HG03460 (cell line): ENCODE data around the gene MEGF8.

Experiments used
- ATAC-seq: cut with Tn5 transposase; IDR thresholded peaks from one replicate; pipeline ENCODE4 v1.9.1; 2021; ENCODE audit not compliant: unreplicated experiment

The MEGF8 gene

GRCh38 chr19:42303101-42303464 is 22.4 kb upstream of the MEGF8 start:
- no peak for ATAC-seq

GRCh38 chr19:42303876-42304275 is 21.6 kb upstream of the MEGF8 start:
- ATAC-seq: no peak

GRCh38 chr19:42306646-42307045 is 18.8 kb upstream of the MEGF8 start:
- no peak for ATAC-seq

- no peak for ATAC-seq
These were observed 15.7 kb upstream of the MEGF8 start for GRCh38 chr19:42309686-42310085.

GRCh38 chr19:42311657-42312056 is 13.8 kb upstream of the MEGF8 start:
- no peak for ATAC-seq

- ATAC-seq: no peak
These were observed 13.1 kb upstream of the MEGF8 start for GRCh38 chr19:42312370-42312769.

GRCh38 chr19:42313096-42313839 is 12.2 kb upstream of the MEGF8 start, which contains the start of gene TMEM145:
TMEM145 (plus strand) TSS chr19:42313309; CDS start chr19:42313377, 68 bp downstream.
- no peak for ATAC-seq

GRCh38 chr19:42313840-42314755 is 11.3 kb upstream of the MEGF8 start:
- no peak for ATAC-seq

GRCh38 chr19:42315024-42315423 is 10.4 kb upstream of the MEGF8 start:
- ATAC-seq: no peak

- no peak for ATAC-seq
These were observed 8.9 kb upstream of the MEGF8 start for GRCh38 chr19:42316223-42317211.

- ATAC-seq: no peak
These were observed 7.9 kb upstream of the MEGF8 start for GRCh38 chr19:42317535-42317934.

- ATAC-seq: no peak
These were observed 3.1 kb upstream of the MEGF8 start for GRCh38 chr19:42322305-42322704.

GRCh38 chr19:42323473-42323851 is 2.0 kb upstream of the MEGF8 start:
- ATAC-seq: no peak

- ATAC-seq: no peak
These were observed 1.4 kb upstream of the MEGF8 start for GRCh38 chr19:42323852-42324654.

- ATAC-seq: no peak
These were observed 654 bp upstream of the MEGF8 start for GRCh38 chr19:42324655-42325307.

- peak; percentile 9 for ATAC-seq
These were observed 699 bp downstream of the MEGF8 start for GRCh38 chr19:42325896-42326771.

GRCh38 chr19:42326969-42327368 is 1.5 kb downstream of the MEGF8 start:
- ATAC-seq: no peak

- ATAC-seq: no peak
These were observed 1.9 kb downstream of the MEGF8 start for GRCh38 chr19:42327381-42327780.

- ATAC-seq: no peak
These were observed 2.7 kb downstream of the MEGF8 start for GRCh38 chr19:42328106-42328505.
